ENCODE measurements around the gene LRRC17.

- TF ChIP-seq CTCF (IDR thresholded peaks at IDR 0.05; ENCODE audit: low read depth, low read length, missing input control) = no peak
- no peak for TF ChIP-seq ZBTB33 (IDR thresholded peaks at IDR 0.05)
- TF ChIP-seq ATF3 (IDR thresholded peaks at IDR 0.05) = no peak
- no peak for TF ChIP-seq JUND (IDR thresholded peaks at IDR 0.05)
- TF ChIP-seq MAX (IDR thresholded peaks at IDR 0.05) = no peak
- TF ChIP-seq GABPA (IDR thresholded peaks at IDR 0.05 in 1 of 2, conservative IDR thresholded peaks at IDR 0.05 in 1 of 2) = no peak
- no peak for TF ChIP-seq TAF1 (conservative IDR thresholded peaks at IDR 0.05)
- TF ChIP-seq FOXA1 (IDR thresholded peaks at IDR 0.05) = no peak
- no peak for TF ChIP-seq REST (IDR thresholded peaks at IDR 0.05)
- no peak for TF ChIP-seq RAD21 (IDR thresholded peaks at IDR 0.05)
- TF ChIP-seq NR2F2 (IDR thresholded peaks at IDR 0.05) = no peak
- no peak for TF ChIP-seq RXRA (IDR thresholded peaks at IDR 0.05)
- TF ChIP-seq EGR1 (IDR thresholded peaks at IDR 0.05; ENCODE audit: low read depth in 2 of 2) = no peak
- TF ChIP-seq SP1 (IDR thresholded peaks at IDR 0.05) = no peak
These were observed 29.5 kb upstream of the LRRC17 start for GRCh38 chr7:102883098-102883860.
